ENCODE data around the gene MPRIP. TPM values are rescaled to one million over a fixed set of nuclear protein-coding genes. Genes with fewer than 3 reads are reported as not detected.

The MPRIP gene
- total and polyA plus RNA-seq, 2 donors (not counting 3 experiments of a cell fraction or from before 2014, with no cell fraction given), result 94.6 to 246 TPM

DNA sequence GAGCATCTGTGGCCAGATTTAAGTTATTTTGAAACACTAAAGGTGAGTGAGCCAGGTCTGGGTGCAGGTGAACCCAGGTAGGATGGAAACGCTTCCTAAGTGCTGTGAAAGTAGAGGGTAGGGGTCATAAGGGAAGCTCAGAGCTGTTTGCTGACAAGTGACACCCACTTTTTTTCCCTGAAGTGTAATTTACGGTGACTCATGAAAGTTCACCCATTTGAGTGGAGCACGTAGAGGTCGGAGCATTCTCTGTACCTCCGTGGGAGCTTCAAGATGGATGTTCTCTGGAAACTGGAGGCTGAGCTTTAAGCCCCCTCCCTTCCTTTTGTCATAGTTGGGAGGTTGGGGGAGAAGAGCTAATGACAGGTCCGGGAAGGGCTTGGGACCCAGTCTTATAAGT lies 44.3 kb downstream of the MPRIP start:
- CTCF ChIA-PET, result no interaction called here
- DNase-seq (ENCODE audit: low read depth, low spot score), result no peak
- H3K36me3 ChIP-seq (ENCODE audit: control insufficient read depth in 2 of 2, extremely low read depth in 1 of 2, insufficient read depth in 2 of 2, low read length in 2 of 2), result peaks cover 3 to 36% of the 10 kb centered on the region in 2 experiments
- dilution Hi-C loops (cut with MboI; ENCODE audit: extremely low pct_ligation_motif_present, low sequenced_read_pairs), result no loop called here
- H3K4me2 ChIP-seq (ENCODE audit: insufficient read depth, low read length), result no peak overlapping the region
- no peaks in the 10 kb centered on the region for H3K4me1 ChIP-seq (ENCODE audit: control insufficient read depth, extremely low read depth, insufficient read depth, low read length)
- peaks cover 2% of the 10 kb centered on the region for H4K20me1 ChIP-seq (replicated peaks; ENCODE audit: control insufficient read depth, extremely low read depth, insufficient read depth, low read length)
- no peaks in the 10 kb centered on the region for H3K9me3 ChIP-seq (replicated peaks; ENCODE audit: control insufficient read depth, insufficient read depth, low read length)
- H2AFZ ChIP-seq (ENCODE audit: low read depth, low read length), result no peak overlapping the region
- POLR2A ChIA-PET, result no interaction called here
- H3K9me1 ChIP-seq (replicated peaks; ENCODE audit: control insufficient read depth, extremely low read depth, insufficient read depth, low read length), result no peaks in the 10 kb centered on the region
- H3K27ac ChIP-seq (ENCODE audit: insufficient read depth, low read depth, low read length), result no peak overlapping the region
- no peak overlapping the region for H3K9ac ChIP-seq (replicated peaks; ENCODE audit: extremely low read depth, insufficient read depth, low read length)
- TF ChIP-seq, protein P1, sequence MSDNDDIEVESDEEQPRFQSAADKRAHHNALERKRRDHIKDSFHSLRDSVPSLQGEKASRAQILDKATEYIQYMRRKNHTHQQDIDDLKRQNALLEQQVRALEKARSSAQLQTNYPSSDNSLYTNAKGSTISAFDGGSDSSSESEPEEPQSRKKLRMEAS (IDR thresholded peaks at IDR 0.05; ENCODE audit: insufficient read depth, insufficient read length), result no peak
- TF ChIP-seq POLR2AphosphoS5 (IDR thresholded peaks at IDR 0.05; ENCODE audit: insufficient read depth, low read depth, low read length), result no peak
- no peak for TF ChIP-seq EZH2 (IDR thresholded peaks at IDR 0.05; ENCODE audit: borderline replicate concordance, low read depth, low read length, severe bottlenecking)
- TF ChIP-seq GATA2 (IDR thresholded peaks at IDR 0.05; ENCODE audit: insufficient read depth, insufficient read length, low read depth, low read length), result no peak
- TF ChIP-seq JUN (IDR thresholded peaks at IDR 0.05; ENCODE audit: borderline replicate concordance, insufficient read depth, insufficient read length, low read depth), result no peak
- no peak for TF ChIP-seq MYC (IDR thresholded peaks at IDR 0.05; ENCODE audit: low read depth, low read length)
- TF ChIP-seq POLR2A (IDR thresholded peaks at IDR 0.05; ENCODE audit: low read depth, low read length), result no peak
- no peak for TF ChIP-seq FOS (IDR thresholded peaks at IDR 0.05; ENCODE audit: borderline replicate concordance, insufficient read depth, low read length)
- TF ChIP-seq, protein P2, sequence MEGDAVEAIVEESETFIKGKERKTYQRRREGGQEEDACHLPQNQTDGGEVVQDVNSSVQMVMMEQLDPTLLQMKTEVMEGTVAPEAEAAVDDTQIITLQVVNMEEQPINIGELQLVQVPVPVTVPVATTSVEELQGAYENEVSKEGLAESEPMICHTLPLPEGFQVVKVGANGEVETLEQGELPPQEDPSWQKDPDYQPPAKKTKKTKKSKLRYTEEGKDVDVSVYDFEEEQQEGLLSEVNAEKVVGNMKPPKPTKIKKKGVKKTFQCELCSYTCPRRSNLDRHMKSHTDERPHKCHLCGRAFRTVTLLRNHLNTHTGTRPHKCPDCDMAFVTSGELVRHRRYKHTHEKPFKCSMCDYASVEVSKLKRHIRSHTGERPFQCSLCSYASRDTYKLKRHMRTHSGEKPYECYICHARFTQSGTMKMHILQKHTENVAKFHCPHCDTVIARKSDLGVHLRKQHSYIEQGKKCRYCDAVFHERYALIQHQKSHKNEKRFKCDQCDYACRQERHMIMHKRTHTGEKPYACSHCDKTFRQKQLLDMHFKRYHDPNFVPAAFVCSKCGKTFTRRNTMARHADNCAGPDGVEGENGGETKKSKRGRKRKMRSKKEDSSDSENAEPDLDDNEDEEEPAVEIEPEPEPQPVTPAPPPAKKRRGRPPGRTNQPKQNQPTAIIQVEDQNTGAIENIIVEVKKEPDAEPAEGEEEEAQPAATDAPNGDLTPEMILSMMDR (IDR thresholded peaks at IDR 0.05; ENCODE audit: extremely low read depth in 1 of 2, insufficient read depth in 1 of 2, low read depth in 1 of 2, low read length in 2 of 2), result no peak
- intact Hi-C loops (cut with micrococcal nuclease), result no loop called here
- BruUV-seq (replicated peaks), result no TSS peak
- H3K4me3 ChIP-seq (replicated peaks in 1 of 3; ENCODE audit: insufficient read depth in 1 of 3, low read depth in 1 of 3, low read length in 3 of 3), result no peak overlapping the region
- H3K27me3 ChIP-seq (ENCODE audit: control insufficient read depth in 2 of 2, insufficient read depth in 2 of 2, low read length in 2 of 2), result no peaks in the 10 kb centered on the region
- peaks cover 85% of the 10 kb centered on the region for H3K79me2 ChIP-seq (ENCODE audit: control insufficient read depth, insufficient read depth, low read length)
- FAIRE-seq, result no peak

Data from endothelial cell of umbilical vein (primary cell).